GM19468 (cell line): ENCODE data around the gene HNRNPR.
"Not testable (repeated sequence)": the region's sequence is repeated elsewhere in the genome, so short reads cannot be mapped to it uniquely, and the experiment has no call there.

Source experiments
- ATAC-seq: cut with Tn5 transposase; IDR thresholded peaks from one replicate; pipeline ENCODE4 v1.9.1; 2021; ENCODE audit warnings: mild to moderate bottlenecking, moderate library complexity, moderate number of reproducible peaks; ENCODE audit not compliant: unreplicated experiment; ENCODE audit errors: extremely low read depth

HNRNPR gene

DNA sequence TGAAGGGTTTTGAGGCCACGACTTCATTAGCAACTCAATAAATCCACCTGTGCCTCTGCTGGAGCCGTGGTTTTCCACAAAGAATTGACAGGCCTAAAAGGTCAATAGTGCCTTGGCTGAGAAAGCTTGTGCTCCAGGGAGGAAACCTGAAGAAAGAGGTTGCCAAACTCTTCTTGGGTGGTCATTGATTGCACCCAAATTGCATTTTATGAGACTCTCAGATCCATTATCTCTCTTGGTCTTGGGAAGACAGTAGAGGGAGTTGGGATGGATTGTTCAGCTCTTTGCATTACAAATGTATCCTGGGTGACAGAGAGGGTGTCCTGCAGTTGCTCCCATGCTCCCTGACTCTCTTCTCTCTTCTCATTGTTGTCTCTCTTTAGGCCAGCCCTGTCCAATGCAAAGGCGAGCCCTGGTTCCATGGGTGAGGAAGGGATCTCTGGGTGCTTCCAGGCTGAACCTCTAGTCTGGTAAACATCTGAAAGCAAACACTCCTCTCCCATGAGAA is 80.7 kb downstream of the HNRNPR start:
- no peak for ATAC-seq

DNA sequence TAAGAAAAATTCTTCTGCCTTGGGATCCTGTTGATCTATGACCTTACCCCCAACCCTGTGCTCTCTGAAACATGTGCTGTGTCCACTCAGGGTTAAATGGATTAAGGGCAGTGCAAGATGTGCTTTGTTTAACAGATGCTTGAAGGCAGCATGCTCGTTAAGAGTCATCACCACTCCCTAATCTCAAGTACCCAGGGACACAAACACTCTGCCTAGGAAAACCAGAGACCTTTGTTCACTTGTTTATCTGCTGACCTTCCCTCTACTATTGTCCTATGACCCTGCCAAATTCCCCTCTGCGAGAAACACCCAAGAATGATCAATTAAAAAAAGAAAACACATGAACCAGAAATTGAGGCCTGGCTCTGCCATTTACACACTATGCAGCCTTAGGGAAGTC is 86.0 kb downstream of the HNRNPR start:
- not testable (repeated sequence) for ATAC-seq

GRCh38 chr1:23257371-23257770 is 86.7 kb downstream of the HNRNPR start:
- not testable (repeated sequence) for ATAC-seq
